ENCODE measurements around the gene AHRR. TPM values are rescaled to one million over a fixed set of nuclear protein-coding genes. Genes with fewer than 3 reads are reported as not detected.
A peak's percentile ranks its signal among the peaks of the same experiment; 100 is the strongest.

AHRR gene
- polyA plus RNA-seq, 2 of the 4 experiments (the other 2 are of a cell fraction) = 1.2 to 1.7 TPM

DNA sequence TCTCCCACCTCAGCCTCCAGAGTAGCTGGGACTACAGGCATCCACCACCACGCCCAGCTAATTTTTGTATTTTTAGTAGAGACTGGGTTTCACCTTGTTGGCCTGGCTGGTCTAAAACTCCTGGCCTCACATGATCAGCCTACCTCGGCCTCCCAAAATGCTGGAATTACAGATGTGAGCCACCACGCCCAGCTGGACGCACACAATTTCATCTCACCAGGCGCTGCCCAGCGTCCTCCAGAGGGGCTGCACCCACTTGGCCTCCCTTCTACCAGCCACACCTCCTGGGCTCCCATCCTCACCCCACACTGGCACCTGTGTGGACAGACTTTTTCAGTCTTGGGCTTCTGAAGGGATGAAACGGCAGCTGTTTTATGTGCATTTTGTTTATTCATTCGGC is 117.7 kb downstream of the AHRR start:
- WGBS (ENCODE audit: missing lambda C conversion rate) = 79% methylated on average over 8 of the region's 8 CpGs
- no peak for DNase-seq (ENCODE audit: low read depth in 1 of 2, low spot score in 1 of 2)
- POLR2A ChIA-PET = no interaction called here
- Histone ChIP-seq H3K9me3 (no peaks in the 10 kb centered on the region), H3K4me3 (no peak overlapping the region), H3K27ac (no peak overlapping the region), H3K4me2 (no peak overlapping the region), H3K4me1 (peaks cover 9% of the 10 kb centered on the region)
- CTCF ChIA-PET = interaction anchor here (1.2 to 2.4 kb wide), 5 partner anchors 8 to 221 kb away, joined by 3 to 8 read pairs (median 6); partner anchors contain the start of genes AHRR and SDHA
- no peak for FAIRE-seq
- no peak for TF ChIP-seq MAZ (IDR thresholded peaks at IDR 0.05; ENCODE audit: borderline replicate concordance, low read depth, low read length)
- no peak for TF ChIP-seq RNF2 (IDR thresholded peaks at IDR 0.05; ENCODE audit: borderline replicate concordance, low read depth)
- 0 out of 5 replicates have a peak, but pooled peaks of 1 of the 2 experiments have one; percentile 10 for TF ChIP-seq JUN (IDR thresholded peaks at IDR 0.05)
- no peak for TF ChIP-seq GATA3 (IDR thresholded peaks at IDR 0.05; ENCODE audit: borderline replicate concordance)
- no peak for TF ChIP-seq RAD21 (conservative IDR thresholded peaks at IDR 0.05 in 1 of 2, IDR thresholded peaks at IDR 0.05 in 1 of 2)
- TF ChIP-seq MYC (IDR thresholded peaks at IDR 0.05; ENCODE audit: borderline replicate concordance, low read length) = no peak
- no peak for TF ChIP-seq ZNF302 (CRISPR knock-in tag; IDR thresholded peaks at IDR 0.05)
- no peak for TF ChIP-seq ZFP36 (IDR thresholded peaks at IDR 0.05; ENCODE audit: borderline replicate concordance, partially characterized antibody)
- TF ChIP-seq HEYL (CRISPR knock-in tag; IDR thresholded peaks at IDR 0.05) = no peak
- no peak for ATAC-seq

DNA sequence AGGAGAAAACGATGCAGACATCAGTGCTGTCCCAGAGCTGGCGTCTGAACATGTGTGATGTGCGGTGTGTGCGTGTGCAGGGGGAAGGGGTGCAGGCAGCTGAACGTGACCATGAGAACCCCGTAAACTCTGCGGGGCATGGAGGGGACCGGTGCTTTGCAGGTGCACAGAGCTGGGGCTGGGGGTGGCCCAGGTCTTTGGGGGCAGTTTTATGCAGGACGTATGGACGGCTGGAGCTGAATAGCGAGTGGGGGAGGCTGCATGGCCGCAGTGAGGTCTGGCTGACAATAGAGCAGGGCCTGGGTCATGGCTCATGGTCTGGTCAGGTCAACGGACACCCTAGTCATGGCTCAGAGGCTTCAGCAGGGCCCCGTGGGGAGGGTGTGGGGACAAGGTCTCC is 118.1 kb downstream of the AHRR start:
- CTCF ChIA-PET = interaction anchor here (1.2 to 2.4 kb wide), 5 partner anchors 9 to 221 kb away, joined by 3 to 8 read pairs (median 6); partner anchors contain the start of genes AHRR and SDHA
- POLR2A ChIA-PET = no interaction called here
- H3K4me1 ChIP-seq = peaks cover 14% of the 10 kb centered on the region
- H3K4me2 ChIP-seq = no peak overlapping the region
- no peaks in the 10 kb centered on the region for H3K9me3 ChIP-seq
- 87% methylated on average over 14 of the region's 14 CpGs for WGBS (ENCODE audit: missing lambda C conversion rate)
- FAIRE-seq (no peak), DNase-seq (ENCODE audit: low read depth in 1 of 2, low spot score in 1 of 2) (no peak), ATAC-seq (no peak)
- no peak overlapping the region for H3K4me3 ChIP-seq
- H3K27ac ChIP-seq = no peak overlapping the region
- TF ChIP-seq JUNB (IDR thresholded peaks at IDR 0.05) = no peak
- no peak for TF ChIP-seq MYC (IDR thresholded peaks at IDR 0.05; ENCODE audit: borderline replicate concordance, low read length)
- no peak for TF ChIP-seq RAD21 (conservative IDR thresholded peaks at IDR 0.05 in 1 of 2, IDR thresholded peaks at IDR 0.05 in 1 of 2)
- no peak for TF ChIP-seq CBX2 (IDR thresholded peaks at IDR 0.05; ENCODE audit: borderline replicate concordance, low read depth)
- TF ChIP-seq SREBF2 (IDR thresholded peaks at IDR 0.05) = no peak
- TF ChIP-seq NPAS2 (CRISPR knock-in tag; IDR thresholded peaks at IDR 0.05; ENCODE audit: borderline replicate concordance) = no peak
- no peak for TF ChIP-seq CHD4 (IDR thresholded peaks at IDR 0.05; ENCODE audit: borderline replicate concordance)
- TF ChIP-seq EP300 (IDR thresholded peaks at IDR 0.05) = no peak
- TF ChIP-seq TP53 (CRISPR knock-in tag; IDR thresholded peaks at IDR 0.05) = no peak

GRCh38 chr5:440401-441201 is 119.1 kb downstream of the AHRR start:
- no peak overlapping the region for H3K4me3 ChIP-seq
- CTCF ChIA-PET = interaction anchor here (1.2 to 2.4 kb wide), 6 partner anchors 10 to 222 kb away, joined by 3 to 8 read pairs (median 6); partner anchors contain the start of genes AHRR and SDHA
- no peaks in the 10 kb centered on the region for H3K9me3 ChIP-seq
- POLR2A ChIA-PET = no interaction called here
- H3K4me1 ChIP-seq = peaks cover 14% of the 10 kb centered on the region
- no peak overlapping the region for H3K27ac ChIP-seq
- FAIRE-seq (no peak), ATAC-seq (no peak), DNase-seq (ENCODE audit: low read depth in 1 of 2, low spot score in 1 of 2) (no peak)
- no peak for TF ChIP-seq REST (IDR thresholded peaks at IDR 0.05)
- TF ChIP-seq, protein P1, sequence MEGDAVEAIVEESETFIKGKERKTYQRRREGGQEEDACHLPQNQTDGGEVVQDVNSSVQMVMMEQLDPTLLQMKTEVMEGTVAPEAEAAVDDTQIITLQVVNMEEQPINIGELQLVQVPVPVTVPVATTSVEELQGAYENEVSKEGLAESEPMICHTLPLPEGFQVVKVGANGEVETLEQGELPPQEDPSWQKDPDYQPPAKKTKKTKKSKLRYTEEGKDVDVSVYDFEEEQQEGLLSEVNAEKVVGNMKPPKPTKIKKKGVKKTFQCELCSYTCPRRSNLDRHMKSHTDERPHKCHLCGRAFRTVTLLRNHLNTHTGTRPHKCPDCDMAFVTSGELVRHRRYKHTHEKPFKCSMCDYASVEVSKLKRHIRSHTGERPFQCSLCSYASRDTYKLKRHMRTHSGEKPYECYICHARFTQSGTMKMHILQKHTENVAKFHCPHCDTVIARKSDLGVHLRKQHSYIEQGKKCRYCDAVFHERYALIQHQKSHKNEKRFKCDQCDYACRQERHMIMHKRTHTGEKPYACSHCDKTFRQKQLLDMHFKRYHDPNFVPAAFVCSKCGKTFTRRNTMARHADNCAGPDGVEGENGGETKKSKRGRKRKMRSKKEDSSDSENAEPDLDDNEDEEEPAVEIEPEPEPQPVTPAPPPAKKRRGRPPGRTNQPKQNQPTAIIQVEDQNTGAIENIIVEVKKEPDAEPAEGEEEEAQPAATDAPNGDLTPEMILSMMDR (IDR thresholded peaks at IDR 0.05) = no peak
- TF ChIP-seq FOXS1 (CRISPR knock-in tag; IDR thresholded peaks at IDR 0.05) = no peak
- no peak for TF ChIP-seq NFE2L2 (conservative IDR thresholded peaks at IDR 0.05; ENCODE audit: low read length)
- no peak for TF ChIP-seq EHMT2 (IDR thresholded peaks at IDR 0.05; ENCODE audit: low read depth)
- TF ChIP-seq RNF2 (IDR thresholded peaks at IDR 0.05; ENCODE audit: borderline replicate concordance, low read depth) = no peak
- TF ChIP-seq GATA3 (IDR thresholded peaks at IDR 0.05; ENCODE audit: borderline replicate concordance) = no peak
- no peak for TF ChIP-seq MAZ (IDR thresholded peaks at IDR 0.05; ENCODE audit: borderline replicate concordance, low read depth, low read length)
- TF ChIP-seq ESRRA (IDR thresholded peaks at IDR 0.05; ENCODE audit: borderline replicate concordance, low read length) = no peak
- no peak for TF ChIP-seq PHF8 (IDR thresholded peaks at IDR 0.05; ENCODE audit: borderline replicate concordance, low read depth)
- no peak for TF ChIP-seq ZFP36 (IDR thresholded peaks at IDR 0.05; ENCODE audit: borderline replicate concordance, partially characterized antibody)
- no peak for TF ChIP-seq FOSL2 (IDR thresholded peaks at IDR 0.05)
- TF ChIP-seq FOSL2 (CRISPR knock-in tag; IDR thresholded peaks at IDR 0.05) = no peak
- no peak for TF ChIP-seq RAD21 (conservative IDR thresholded peaks at IDR 0.05 in 1 of 2, IDR thresholded peaks at IDR 0.05 in 1 of 2)
- TF ChIP-seq TFCP2L1 (CRISPR knock-in tag; IDR thresholded peaks at IDR 0.05) = no peak
- H3K4me2 ChIP-seq = no peak overlapping the region
- WGBS (ENCODE audit: missing lambda C conversion rate) = 81% methylated on average over 18 of the region's 18 CpGs
